Measurements from ENCODE around the gene NR1H4. TPM values are rescaled to one million over a fixed set of nuclear protein-coding genes. Genes with fewer than 3 reads are reported as not detected.

Gene NR1H4
- total and polyA plus RNA-seq, 2 of the 13 experiments (the other 11 are each of a cell fraction or from before 2014, with no cell fraction given): 27.3 to 114 TPM

- TF ChIP-seq, protein P1, sequence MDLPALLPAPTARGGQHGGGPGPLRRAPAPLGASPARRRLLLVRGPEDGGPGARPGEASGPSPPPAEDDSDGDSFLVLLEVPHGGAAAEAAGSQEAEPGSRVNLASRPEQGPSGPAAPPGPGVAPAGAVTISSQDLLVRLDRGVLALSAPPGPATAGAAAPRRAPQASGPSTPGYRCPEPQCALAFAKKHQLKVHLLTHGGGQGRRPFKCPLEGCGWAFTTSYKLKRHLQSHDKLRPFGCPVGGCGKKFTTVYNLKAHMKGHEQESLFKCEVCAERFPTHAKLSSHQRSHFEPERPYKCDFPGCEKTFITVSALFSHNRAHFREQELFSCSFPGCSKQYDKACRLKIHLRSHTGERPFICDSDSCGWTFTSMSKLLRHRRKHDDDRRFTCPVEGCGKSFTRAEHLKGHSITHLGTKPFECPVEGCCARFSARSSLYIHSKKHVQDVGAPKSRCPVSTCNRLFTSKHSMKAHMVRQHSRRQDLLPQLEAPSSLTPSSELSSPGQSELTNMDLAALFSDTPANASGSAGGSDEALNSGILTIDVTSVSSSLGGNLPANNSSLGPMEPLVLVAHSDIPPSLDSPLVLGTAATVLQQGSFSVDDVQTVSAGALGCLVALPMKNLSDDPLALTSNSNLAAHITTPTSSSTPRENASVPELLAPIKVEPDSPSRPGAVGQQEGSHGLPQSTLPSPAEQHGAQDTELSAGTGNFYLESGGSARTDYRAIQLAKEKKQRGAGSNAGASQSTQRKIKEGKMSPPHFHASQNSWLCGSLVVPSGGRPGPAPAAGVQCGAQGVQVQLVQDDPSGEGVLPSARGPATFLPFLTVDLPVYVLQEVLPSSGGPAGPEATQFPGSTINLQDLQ (CRISPR knock-in tag; IDR thresholded peaks at IDR 0.05): no peak
- TF ChIP-seq RNF2 (conservative IDR thresholded peaks at IDR 0.05; ENCODE audit: low read depth) (no peak), ZSCAN30 (CRISPR knock-in tag; IDR thresholded peaks at IDR 0.05) (no peak), ZNF335 (CRISPR knock-in tag; IDR thresholded peaks at IDR 0.05) (0 out of 2 replicates have a peak, but pooled peaks have one; percentile 59), ZBTB42 (CRISPR knock-in tag; IDR thresholded peaks at IDR 0.05) (0 out of 2 replicates have a peak, but pooled peaks have one; percentile 54), POLR2A (IDR thresholded peaks at IDR 0.05; ENCODE audit: insufficient read depth in 1 of 2, low read depth in 2 of 2, low read length in 2 of 2) (no peak), ZNF749 (CRISPR knock-in tag; IDR thresholded peaks at IDR 0.05; ENCODE audit: borderline replicate concordance) (no peak; the same call in 1 of the 2 replicates), NFYC (CRISPR knock-in tag; IDR thresholded peaks at IDR 0.05) (no peak), GABPA (IDR thresholded peaks at IDR 0.05; ENCODE audit: low read depth, low read length) (no peak), GABPA (CRISPR knock-in tag; IDR thresholded peaks at IDR 0.05; ENCODE audit: low read depth) (no peak), SNAPC2 (CRISPR knock-in tag; IDR thresholded peaks at IDR 0.05) (peak; percentile 84; the same call in 1 of the 2 replicates), ZNF775 (CRISPR knock-in tag; IDR thresholded peaks at IDR 0.05; ENCODE audit: borderline replicate concordance) (no peak), ZBTB8A (CRISPR knock-in tag; IDR thresholded peaks at IDR 0.05; ENCODE audit: borderline replicate concordance, low read depth) (no peak), ERF (CRISPR knock-in tag; IDR thresholded peaks at IDR 0.05) (peak; percentile 93), ATF1 (CRISPR knock-in tag; IDR thresholded peaks at IDR 0.05) (peak; percentile 70), HOXA5 (CRISPR knock-in tag; IDR thresholded peaks at IDR 0.05) (peak; percentile 93), SP5 (CRISPR knock-in tag; IDR thresholded peaks at IDR 0.05; ENCODE audit: borderline replicate concordance, low read depth) (no peak), SATB2 (CRISPR knock-in tag; IDR thresholded peaks at IDR 0.05) (peak; percentile 95), MAX (IDR thresholded peaks at IDR 0.05) (peak; percentile 65; the same call in 1 of the 2 replicates), BRD4 (CRISPR knock-in tag; IDR thresholded peaks at IDR 0.05) (0 out of 2 replicates have a peak, but pooled peaks have one; percentile 70)
- TF ChIP-seq, protein P2, sequence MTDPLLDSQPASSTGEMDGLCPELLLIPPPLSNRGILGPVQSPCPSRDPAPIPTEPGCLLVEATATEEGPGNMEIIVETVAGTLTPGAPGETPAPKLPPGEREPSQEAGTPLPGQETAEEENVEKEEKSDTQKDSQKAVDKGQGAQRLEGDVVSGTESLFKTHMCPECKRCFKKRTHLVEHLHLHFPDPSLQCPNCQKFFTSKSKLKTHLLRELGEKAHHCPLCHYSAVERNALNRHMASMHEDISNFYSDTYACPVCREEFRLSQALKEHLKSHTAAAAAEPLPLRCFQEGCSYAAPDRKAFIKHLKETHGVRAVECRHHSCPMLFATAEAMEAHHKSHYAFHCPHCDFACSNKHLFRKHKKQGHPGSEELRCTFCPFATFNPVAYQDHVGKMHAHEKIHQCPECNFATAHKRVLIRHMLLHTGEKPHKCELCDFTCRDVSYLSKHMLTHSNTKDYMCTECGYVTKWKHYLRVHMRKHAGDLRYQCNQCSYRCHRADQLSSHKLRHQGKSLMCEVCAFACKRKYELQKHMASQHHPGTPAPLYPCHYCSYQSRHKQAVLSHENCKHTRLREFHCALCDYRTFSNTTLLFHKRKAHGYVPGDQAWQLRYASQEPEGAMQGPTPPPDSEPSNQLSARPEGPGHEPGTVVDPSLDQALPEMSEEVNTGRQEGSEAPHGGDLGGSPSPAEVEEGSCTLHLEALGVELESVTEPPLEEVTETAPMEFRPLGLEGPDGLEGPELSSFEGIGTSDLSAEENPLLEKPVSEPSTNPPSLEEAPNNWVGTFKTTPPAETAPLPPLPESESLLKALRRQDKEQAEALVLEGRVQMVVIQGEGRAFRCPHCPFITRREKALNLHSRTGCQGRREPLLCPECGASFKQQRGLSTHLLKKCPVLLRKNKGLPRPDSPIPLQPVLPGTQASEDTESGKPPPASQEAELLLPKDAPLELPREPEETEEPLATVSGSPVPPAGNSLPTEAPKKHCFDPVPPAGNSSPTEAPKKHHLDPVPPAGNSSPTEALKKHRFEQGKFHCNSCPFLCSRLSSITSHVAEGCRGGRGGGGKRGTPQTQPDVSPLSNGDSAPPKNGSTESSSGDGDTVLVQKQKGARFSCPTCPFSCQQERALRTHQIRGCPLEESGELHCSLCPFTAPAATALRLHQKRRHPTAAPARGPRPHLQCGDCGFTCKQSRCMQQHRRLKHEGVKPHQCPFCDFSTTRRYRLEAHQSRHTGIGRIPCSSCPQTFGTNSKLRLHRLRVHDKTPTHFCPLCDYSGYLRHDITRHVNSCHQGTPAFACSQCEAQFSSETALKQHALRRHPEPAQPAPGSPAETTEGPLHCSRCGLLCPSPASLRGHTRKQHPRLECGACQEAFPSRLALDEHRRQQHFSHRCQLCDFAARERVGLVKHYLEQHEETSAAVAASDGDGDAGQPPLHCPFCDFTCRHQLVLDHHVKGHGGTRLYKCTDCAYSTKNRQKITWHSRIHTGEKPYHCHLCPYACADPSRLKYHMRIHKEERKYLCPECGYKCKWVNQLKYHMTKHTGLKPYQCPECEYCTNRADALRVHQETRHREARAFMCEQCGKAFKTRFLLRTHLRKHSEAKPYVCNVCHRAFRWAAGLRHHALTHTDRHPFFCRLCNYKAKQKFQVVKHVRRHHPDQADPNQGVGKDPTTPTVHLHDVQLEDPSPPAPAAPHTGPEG (CRISPR knock-in tag; IDR thresholded peaks at IDR 0.05): no peak
- TF ChIP-seq, protein P3, sequence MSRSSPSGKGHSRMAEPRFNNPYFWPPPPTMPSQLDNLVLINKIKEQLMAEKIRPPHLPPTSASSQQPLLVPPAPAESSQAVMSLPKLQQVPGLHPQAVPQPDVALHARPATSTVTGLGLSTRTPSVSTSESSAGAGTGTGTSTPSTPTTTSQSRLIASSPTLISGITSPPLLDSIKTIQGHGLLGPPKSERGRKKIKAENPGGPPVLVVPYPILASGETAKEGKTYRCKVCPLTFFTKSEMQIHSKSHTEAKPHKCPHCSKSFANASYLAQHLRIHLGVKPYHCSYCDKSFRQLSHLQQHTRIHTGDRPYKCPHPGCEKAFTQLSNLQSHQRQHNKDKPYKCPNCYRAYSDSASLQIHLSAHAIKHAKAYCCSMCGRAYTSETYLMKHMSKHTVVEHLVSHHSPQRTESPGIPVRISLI (CRISPR knock-in tag; IDR thresholded peaks at IDR 0.05; ENCODE audit: borderline replicate concordance): peak; percentile 95
Measured at GRCh38 chr12:100437038-100437841, 36.4 kb upstream of the NR1H4 start (continued).
